Endothelial cell (in vitro differentiated cells): ENCODE results near the gene TIMM22. TPM values are rescaled to one million over a fixed set of nuclear protein-coding genes. Genes with fewer than 3 reads are reported as not detected.

ENCODE experiments used
- DNase-seq: peaks from one replicate; pipeline ENCODE4 v3.0.0; 2021; ENCODE audit warnings: low spot score
- H3K27ac Mint-ChIP-seq: one replicate; pipeline ENCODE4 v1.8.0; 2021; ENCODE audit warnings: mixed read lengths, inconsistent platforms; ENCODE audit not compliant: unreplicated experiment
- H3K27me3 Mint-ChIP-seq: one replicate; pipeline ENCODE4 v1.8.0; 2021; ENCODE audit warnings: mild to moderate bottlenecking, moderate library complexity, mixed read lengths, inconsistent platforms; ENCODE audit not compliant: unreplicated experiment
- H3K36me3 Mint-ChIP-seq: one replicate; pipeline ENCODE4 v1.8.0; 2021; ENCODE audit warnings: mild to moderate bottlenecking, low read depth, mixed read lengths, inconsistent platforms; ENCODE audit not compliant: unreplicated experiment
- H3K4me1 Mint-ChIP-seq: one replicate; pipeline ENCODE4 v1.8.0; 2021; ENCODE audit warnings: mild to moderate bottlenecking, mixed read lengths, inconsistent platforms; ENCODE audit not compliant: unreplicated experiment
- H3K4me3 Mint-ChIP-seq: one replicate; pipeline ENCODE4 v1.8.0; 2021; ENCODE audit warnings: mild to moderate bottlenecking, mixed read lengths, inconsistent platforms; ENCODE audit not compliant: unreplicated experiment
- H3K9me3 Mint-ChIP-seq: one replicate; pipeline ENCODE4 v1.8.0; 2021; ENCODE audit warnings: mixed read lengths, inconsistent platforms; ENCODE audit not compliant: unreplicated experiment
- total RNA-seq: library from RNA; stranded (reverse); fragmentation: NEBNext Ultra II Directional; extraction: Animal tissue kit (Norgen Biotek cat#: 25700); gene quantifications from one replicate; pipeline ENCODE4 v1.2.1, GENCODE V29; 2021; ENCODE audit not compliant: unreplicated experiment
- TF ChIP-seq, protein P1 (sequence below): fragments of 200-600 bp; sonication (generic); IDR thresholded peaks from one replicate; pipeline ENCODE4 v1.5.0; 2021; ENCODE audit warnings: antibody characterized with exemption; ENCODE audit not compliant: unreplicated experiment

The TIMM22 gene
- total RNA-seq, 1 donor from 2014 or later: 17.1 TPM

DNA sequence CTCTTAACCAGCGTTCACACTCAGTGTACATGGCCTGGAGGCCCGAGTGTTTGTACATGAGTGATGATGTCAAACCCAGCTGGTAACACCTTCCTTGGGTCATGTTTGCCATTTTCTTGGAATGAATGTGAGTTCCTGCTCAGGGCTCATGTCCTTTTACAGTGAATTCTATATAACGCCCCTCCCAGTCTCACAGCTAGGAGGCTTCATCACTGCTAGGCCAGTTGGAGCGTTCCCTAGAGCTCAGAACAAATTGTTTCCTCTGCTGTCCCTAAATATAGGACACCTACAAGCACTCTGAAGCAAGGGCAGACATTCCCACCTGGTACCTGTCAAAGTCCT lies 5.5 kb downstream of the TIMM22 start:
- Mint-ChIP-seq H3K9me3 (no peaks in the 10 kb centered on the region), H3K27me3 (peaks cover 11% of the 10 kb centered on the region), H3K36me3 (peaks cover 38% of the 10 kb centered on the region), H3K27ac (peak overlapping the region; percentile 89), H3K4me3 (peak overlapping the region; percentile 81), H3K4me1 (peaks cover 59% of the 10 kb centered on the region)
- TF ChIP-seq, protein P1, sequence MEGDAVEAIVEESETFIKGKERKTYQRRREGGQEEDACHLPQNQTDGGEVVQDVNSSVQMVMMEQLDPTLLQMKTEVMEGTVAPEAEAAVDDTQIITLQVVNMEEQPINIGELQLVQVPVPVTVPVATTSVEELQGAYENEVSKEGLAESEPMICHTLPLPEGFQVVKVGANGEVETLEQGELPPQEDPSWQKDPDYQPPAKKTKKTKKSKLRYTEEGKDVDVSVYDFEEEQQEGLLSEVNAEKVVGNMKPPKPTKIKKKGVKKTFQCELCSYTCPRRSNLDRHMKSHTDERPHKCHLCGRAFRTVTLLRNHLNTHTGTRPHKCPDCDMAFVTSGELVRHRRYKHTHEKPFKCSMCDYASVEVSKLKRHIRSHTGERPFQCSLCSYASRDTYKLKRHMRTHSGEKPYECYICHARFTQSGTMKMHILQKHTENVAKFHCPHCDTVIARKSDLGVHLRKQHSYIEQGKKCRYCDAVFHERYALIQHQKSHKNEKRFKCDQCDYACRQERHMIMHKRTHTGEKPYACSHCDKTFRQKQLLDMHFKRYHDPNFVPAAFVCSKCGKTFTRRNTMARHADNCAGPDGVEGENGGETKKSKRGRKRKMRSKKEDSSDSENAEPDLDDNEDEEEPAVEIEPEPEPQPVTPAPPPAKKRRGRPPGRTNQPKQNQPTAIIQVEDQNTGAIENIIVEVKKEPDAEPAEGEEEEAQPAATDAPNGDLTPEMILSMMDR: no peak
- DNase-seq: no peak

DNA sequence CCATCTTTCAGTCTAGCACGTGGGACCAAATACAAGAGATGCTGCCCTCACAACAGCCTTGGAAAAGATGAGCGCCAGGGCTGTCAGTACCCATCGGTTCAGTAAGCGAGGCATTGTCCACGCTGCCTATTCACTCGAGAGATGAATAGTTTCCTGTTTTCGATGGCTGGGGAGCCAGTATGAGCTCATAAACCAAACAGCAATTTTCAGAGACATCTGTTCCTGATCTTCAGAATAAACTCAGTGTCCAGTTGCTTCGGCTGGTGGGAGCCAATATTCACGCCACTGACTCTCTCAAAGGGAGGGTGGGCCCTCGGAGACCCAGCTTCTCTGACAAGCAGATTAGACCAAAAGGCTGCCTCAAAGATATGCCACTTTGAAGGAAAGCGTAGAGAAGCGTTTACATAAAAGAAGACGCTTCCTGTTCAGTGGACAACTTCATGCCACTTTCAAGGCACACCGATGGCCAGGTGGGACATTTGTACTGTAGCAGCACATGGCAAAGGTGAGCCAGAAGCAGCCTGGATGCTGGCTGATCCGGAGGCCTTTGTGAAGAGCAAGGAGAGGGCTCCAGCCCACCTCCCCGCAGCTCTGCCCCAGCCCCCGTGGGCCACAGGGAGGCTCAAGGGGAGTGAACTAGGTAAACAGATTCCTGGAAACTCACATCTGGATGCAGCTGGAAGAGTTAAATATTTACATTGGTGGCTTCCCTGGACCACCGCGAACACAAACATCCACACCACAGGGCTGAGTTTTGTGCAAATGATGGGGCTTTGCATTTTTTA lies 6.0 kb downstream of the TIMM22 start:
- Mint-ChIP-seq H3K4me3 (peak overlapping the region; percentile 15), H3K27me3 (peaks cover 8% of the 10 kb centered on the region), H3K27ac (peak overlapping the region; percentile 78), H3K9me3 (no peaks in the 10 kb centered on the region), H3K36me3 (peaks cover 35% of the 10 kb centered on the region), H3K4me1 (peaks cover 55% of the 10 kb centered on the region)
- no peak for DNase-seq
- TF ChIP-seq, protein P1: no peak

DNA sequence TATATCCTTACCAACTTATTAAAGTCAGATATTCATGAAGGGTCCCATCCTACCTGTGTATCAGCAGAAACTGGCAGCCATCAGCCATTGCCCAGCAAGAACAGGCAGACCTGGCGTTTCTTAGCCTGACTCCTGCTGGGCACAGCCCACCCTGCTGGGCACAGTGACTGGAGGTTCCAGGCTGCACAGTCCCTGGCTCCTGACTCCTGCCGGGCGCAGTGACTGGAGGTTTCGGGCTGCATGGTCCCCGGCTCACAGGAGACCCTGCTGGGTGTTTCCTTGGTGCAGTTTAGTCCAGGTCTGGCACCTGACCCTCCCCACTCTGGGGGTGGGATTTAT lies 6.7 kb downstream of the TIMM22 start:
- TF ChIP-seq, protein P1: no peak
- Mint-ChIP-seq H3K36me3 (peaks cover 38% of the 10 kb centered on the region), H3K27ac (no peak overlapping the region), H3K9me3 (no peaks in the 10 kb centered on the region), H3K4me3 (no peak overlapping the region), H3K4me1 (peaks cover 49% of the 10 kb centered on the region), H3K27me3 (peaks cover 8% of the 10 kb centered on the region)
- no peak for DNase-seq

DNA sequence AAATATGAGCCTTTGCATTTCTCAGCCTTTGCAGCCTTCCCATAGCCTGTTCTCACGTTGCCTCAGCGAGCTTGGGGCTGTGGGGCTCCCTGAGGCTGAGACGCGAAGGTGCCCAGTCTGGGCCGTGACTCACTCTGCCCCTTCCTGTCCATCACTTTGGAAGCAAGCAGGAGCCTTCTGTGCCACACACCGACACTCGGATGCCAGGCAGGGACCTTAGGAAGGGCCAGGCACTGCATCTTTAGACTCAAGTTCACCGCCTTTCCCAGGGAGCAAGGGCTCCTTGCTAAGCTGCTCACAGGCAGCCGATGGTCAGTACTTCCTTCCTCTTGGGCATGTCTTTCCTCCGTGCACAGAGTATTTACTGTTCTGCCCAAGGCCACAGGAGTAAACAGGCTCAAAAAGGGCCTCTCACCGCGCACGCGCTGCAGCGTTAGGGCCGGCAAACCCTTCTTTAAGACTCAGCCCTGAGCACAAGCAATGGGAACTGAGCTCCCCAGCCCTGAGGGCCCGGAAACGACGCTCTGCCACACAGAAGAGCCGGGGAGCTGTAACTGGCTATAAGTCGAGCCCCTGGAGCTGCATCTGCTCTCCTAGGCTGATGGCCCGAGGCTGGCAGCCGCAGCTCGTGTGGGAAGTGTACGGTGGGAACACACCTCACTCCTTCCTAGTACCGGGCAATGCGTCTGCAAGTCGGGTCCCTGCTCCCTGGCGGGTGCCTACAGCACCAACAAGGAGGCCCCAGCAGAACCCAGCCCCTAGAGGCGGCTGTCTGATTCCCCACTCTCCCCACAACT lies 7.2 kb downstream of the TIMM22 start:
- Mint-ChIP-seq H3K4me1 (peaks cover 45% of the 10 kb centered on the region), H3K27me3 (peaks cover 8% of the 10 kb centered on the region), H3K9me3 (no peaks in the 10 kb centered on the region), H3K27ac (no peak overlapping the region), H3K36me3 (peaks cover 38% of the 10 kb centered on the region), H3K4me3 (no peak overlapping the region)
- TF ChIP-seq, protein P1: no peak
- no peak for DNase-seq

DNA sequence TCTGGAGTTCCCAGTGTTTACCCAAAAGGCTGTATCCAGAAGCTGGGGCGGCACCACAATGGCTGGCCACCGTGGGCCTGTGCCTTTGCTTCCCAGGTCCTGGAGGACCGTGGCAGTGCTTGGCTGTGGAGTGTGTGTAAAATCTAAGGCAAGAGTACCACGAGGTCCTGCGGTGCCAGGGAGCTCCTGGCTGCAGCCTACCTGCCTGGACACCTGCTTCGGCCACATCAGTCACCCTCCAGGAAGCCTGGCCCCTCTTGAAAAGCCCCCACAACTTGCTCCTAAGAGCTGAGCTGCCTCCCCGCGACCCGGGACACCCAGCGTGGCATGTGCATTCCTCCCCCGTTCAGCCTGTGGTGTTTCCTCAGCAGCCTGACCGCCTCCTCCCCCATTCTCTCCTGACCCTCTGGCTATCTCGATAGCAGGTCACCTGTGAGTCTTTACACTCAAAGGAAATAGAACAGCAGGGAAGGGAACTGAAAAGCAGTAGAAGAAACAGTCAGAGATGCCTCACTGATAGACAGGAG lies 7.9 kb downstream of the TIMM22 start:
- H3K4me1 Mint-ChIP-seq: peaks cover 45% of the 10 kb centered on the region
- TF ChIP-seq, protein P1: no peak
- no peaks in the 10 kb centered on the region for H3K9me3 Mint-ChIP-seq
- H3K36me3 Mint-ChIP-seq: peaks cover 38% of the 10 kb centered on the region
- peaks cover 8% of the 10 kb centered on the region for H3K27me3 Mint-ChIP-seq
- H3K27ac Mint-ChIP-seq: peak overlapping the region; percentile 72
- no peak for DNase-seq
- no peak overlapping the region for H3K4me3 Mint-ChIP-seq
